DMS153 treated with DMSO at 0.1 percent for 48 hours (cell line): ENCODE data around the gene IGF2.
A peak's percentile ranks its signal among the peaks of the same experiment; 100 is the strongest.
"Not testable (repeated sequence)": the region's sequence is repeated elsewhere in the genome, so short reads cannot be mapped to it uniquely, and the experiment has no call there.

Source experiments
- DNase-seq: peaks from one replicate; lab custom pipeline; 2025; ENCODE audit not compliant: unreplicated experiment; lab: John Stamatoyannopoulos, UW

IGF2 gene

GRCh38 chr11:2139123-2139521 lies at the start of gene IGF2:
TSS of gene IGF2 (minus strand) at chr11:2139389. CDS start at chr11:2135523, 3,866 bp downstream.
- DNase-seq, result no peak

DNA sequence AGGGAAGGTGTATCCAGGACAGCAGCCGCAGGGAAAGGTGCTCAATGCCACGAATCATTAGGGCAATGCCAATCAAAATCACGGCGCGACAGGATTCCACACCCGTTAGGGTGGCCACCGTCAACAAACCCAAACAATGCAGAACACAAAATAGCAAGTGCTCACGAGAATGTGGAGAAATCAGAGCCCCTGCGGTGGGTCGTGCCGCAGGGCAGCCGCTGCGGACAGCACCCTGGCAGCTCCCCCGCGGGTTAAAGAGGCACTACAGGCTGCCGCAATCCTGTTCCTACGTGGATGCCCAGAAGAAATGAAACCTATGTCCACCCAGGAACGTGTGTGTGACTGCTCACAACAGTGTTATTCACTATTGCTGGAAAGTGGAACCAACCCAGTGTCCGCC lies 49.6 kb upstream of the IGF2 start:
- no peak for DNase-seq

GRCh38 chr11:2187280-2187707 lies 48.1 kb upstream of the IGF2 start:
- no peak for DNase-seq

DNA sequence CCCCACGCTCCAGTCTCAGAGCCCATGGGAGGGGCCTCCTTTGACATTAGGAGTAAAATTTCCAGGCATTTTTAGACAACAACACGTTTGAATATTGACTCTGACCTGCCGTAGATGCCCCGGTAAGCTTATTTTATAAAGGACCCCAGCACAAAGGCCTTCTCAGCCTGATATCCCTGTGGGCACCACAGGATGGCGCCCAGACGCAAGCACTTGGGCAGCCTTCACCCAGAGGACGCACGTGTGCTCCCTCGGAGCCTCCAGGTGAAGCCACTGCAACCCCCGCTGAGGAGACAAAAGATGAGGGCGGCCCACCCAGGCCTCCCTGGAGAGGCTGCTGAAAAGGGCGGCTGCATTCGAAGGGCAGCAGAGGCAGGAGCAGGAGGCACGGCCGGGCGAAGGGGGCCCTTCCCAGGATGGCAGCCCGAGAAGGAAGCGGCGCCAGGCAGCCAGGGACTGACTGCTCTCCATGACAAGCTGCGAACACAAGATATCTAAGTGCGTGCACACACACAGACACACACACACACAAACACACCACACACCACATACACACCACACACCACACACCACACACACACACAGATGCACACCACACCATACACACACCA lies 47.6 kb upstream of the IGF2 start:
- DNase-seq, result peak; percentile 54

DNA sequence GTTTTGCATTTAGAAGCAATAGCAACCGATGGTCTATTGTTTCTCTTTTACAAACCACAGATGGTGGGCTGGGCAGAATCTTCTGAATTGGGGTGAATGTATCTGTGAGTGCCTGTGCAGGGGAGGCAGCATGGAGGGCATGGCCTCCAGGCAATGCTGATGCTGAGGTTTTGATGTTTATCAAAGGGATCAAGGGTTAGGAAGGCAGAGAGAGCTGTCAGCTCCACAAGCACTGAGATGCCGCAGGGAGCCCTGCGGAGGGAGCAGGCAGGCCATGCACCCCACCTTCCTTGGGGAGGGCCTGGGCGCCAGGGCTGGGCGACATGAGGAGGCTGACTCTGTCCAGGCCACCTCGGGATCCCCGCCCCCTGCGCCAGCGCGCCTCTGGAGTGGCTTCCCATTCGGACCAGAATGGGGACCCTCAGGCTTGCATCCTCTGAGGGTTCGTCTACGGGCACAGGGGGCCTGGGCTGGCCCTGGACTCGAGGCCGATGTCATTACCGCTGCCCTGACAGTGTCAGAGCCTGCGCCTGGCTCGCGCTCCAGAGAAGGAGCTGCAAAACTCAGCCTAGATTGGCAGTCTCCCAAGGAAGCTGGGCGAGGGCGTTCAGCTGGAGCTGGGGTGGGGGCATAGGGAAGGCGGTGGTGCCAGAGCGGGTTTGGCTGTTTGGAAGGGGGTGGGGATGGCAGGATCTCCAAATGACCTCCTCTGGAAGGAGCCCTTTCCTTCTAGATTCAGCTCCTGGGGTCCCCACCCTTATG lies 46.3 kb upstream of the IGF2 start:
- DNase-seq, result no peak

GRCh38 chr11:2182692-2183474 lies 43.7 kb upstream of the IGF2 start:
- no peak for DNase-seq

- DNase-seq, result no peak
These were observed 42.9 kb upstream of the IGF2 start for GRCh38 chr11:2182075-2182474.

DNA sequence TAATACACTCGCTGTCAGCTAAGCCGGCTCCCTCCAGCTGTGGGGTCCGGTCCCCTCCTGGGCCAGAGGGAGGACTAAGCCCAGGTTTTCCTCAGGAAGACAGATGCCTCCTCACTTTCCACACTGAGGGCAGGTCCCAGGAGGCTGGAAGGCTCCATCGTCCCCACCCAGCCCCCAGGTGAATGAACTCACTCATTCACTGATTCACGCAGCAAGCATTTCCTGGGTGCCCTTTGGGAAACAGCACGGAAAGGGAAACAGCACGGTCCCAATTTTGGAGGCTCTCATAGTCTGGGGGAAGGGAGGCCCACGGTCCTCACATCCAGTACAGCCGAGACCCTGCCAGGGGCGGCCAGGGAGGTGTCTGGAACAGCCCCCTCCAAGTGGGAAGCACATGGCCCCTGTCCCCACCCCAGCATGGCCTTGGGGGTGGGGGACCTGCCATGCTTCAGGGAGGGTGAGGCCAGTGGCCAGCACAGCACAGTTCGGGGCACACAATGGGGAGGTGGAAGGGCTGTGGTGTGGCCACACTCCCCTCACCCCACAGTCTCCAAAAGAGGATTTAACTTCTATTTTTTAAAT lies 41.7 kb upstream of the IGF2 start:
- DNase-seq, result no peak

GRCh38 chr11:2180347-2180746 lies 41.2 kb upstream of the IGF2 start:
- DNase-seq, result no peak

- DNase-seq, result no peak
These were observed 40.3 kb upstream of the IGF2 start for GRCh38 chr11:2179516-2179915.

DNA sequence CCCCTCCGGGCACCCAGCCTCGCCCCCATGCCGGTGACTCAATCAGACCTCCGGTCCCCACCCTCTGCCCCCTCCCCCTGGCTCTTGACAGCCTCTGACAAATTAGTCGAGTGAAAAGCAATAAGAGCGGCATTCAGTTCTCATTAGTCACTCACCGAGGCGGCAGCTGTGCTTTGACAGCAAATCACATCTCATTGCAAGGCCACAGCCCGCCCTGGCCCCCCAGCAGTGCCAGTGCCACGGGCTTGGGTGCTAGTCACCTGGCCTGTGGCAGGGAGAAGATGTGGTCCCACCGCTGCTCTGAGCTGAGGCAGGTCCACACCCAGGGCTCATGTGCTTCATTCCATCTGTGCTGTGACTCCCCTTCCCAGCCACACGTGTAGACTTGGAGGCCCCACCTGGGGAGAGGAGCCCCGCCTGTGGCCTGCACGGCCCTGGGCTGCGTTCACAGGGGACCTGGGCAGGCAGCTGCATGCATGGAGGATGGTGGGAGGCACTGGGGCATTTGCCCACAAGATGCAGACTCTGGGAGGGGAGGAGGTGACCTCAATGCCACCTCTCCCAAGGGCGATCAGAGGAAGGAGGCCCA lies 39.8 kb upstream of the IGF2 start:
- DNase-seq, result no peak

GRCh38 chr11:2178055-2178773 lies 39.0 kb upstream of the IGF2 start:
- DNase-seq, result not testable (repeated sequence)

DNA sequence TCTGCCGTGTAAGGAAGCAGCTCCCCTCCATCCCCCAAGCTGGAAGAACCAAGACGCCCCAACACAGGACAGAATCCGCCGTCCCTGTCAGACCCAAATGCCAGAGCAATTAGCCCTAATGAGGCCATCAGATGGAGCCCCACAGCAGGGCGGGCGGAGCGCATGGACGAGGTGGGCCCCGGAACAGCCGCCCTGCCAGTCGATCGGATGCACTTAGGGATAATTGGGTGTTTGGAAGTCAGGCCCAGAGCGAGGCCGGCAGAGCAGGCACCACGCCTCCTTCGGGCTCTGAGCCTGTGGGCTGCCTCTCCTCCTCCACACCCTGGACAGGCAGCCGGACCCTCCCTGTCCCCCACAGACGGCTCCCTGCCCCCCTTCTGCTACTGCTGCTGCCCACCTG lies 37.9 kb upstream of the IGF2 start:
- no peak for DNase-seq

- DNase-seq, result no peak
These were observed 37.3 kb upstream of the IGF2 start for GRCh38 chr11:2176389-2176900.

- DNase-seq, result no peak
These were observed 36.5 kb upstream of the IGF2 start for GRCh38 chr11:2175659-2176058.

GRCh38 chr11:2174361-2174760 lies 35.2 kb upstream of the IGF2 start:
- no peak for DNase-seq

DNA sequence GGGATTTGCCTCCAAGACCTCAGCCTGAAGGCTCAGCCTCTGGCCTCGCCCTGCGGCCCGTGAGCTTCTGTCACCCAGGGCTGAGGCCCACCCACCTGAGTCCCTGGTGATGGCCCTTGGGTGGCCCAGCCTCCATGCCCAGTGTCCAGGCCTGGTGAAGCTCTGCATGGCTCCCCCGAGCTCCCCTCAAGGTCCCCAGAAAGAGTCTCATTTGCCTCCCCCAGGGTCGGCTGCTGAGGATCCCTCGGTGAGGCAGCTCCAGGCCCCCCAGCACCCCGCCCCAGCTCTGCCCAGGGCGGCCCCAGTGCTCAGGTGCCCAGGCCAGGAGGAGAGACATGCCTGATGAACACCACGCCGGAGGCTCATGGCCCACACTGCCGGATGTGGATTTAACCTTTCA lies 34.6 kb upstream of the IGF2 start:
- no peak for DNase-seq

- DNase-seq, result no peak
These were observed 34.0 kb upstream of the IGF2 start for GRCh38 chr11:2173150-2173693.

DNA sequence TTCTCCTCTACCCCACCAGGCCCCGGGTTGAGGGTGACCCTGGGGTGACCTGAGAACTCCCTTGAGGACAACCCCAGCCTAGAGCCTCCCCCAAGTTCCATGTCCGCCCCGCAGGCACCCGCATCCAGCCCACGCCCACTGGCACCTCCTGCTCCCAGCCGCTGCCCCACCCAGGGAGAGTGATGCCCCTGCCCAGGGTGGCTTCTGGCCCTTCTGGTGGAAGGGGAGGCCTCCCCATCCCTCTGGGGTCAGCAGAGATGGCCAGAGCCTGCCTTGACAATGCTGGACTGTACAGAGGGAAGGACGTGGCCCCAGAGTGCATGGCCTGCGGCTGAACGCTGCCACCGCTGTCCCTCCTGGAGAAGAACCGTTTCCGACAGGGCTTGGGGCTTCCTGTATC lies 33.5 kb upstream of the IGF2 start:
- no peak for DNase-seq

DNA sequence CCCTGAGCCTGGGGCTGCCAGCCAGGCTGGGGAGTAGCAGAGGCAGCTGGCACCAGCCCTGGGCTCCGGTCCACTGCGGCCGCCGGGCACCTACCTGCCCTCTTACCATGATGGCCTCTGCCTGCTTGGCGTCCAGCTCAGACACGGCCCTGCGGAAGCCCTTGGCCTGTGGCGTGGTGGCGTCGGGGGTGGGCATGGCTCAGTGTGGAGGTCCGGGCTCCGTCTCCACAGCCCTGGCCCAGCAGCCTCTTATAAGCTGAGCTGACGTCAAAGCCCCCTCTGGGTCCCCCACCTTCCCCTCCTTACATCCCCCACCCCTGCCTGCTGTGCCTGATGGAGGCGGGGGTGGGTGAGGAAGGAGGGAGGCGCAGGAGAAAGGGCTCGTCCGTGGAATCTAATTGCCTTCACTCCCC lies 32.4 kb upstream of the IGF2 start, which contains the start of gene TH:
Gene TH (minus strand): TSS at position 225 of the 413 bp plus-strand sequence. CDS start 29 bp downstream, at position 196.
- DNase-seq, result no peak
